CD4-positive, alpha-beta T cell treated with Interleukin-17A for 1 hour (primary cell): Measurements from ENCODE around the gene NUF2.
A peak's percentile ranks its signal among the peaks of the same experiment; 100 is the strongest.
"Not testable (repeated sequence)": the region's sequence is repeated elsewhere in the genome, so short reads cannot be mapped to it uniquely, and the experiment has no call there.

Experiments
- DNase-seq: peaks from one replicate; pipeline ENCODE4 v3.0.0-alpha.2; 2020

Gene NUF2

DNA sequence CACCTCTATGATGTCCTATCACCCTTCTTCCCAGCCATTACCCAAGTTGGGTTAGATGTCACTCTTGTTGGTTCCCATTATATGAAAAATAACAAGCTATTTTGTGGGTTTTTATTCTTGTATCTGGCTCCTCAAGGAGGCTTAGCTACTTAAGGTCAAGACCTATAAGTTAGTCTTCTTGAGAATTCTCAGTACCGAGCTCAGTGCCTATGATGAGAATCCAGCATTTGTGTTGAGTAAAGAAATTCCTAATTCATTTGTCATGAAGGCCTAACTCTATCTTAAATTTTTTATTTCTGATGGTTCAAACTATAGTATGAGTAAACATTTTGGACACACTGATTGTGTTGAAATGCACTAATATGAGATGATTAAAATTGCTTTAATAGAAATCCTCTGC, 15.9 kb downstream of the NUF2 start:
- no peak for DNase-seq

DNA sequence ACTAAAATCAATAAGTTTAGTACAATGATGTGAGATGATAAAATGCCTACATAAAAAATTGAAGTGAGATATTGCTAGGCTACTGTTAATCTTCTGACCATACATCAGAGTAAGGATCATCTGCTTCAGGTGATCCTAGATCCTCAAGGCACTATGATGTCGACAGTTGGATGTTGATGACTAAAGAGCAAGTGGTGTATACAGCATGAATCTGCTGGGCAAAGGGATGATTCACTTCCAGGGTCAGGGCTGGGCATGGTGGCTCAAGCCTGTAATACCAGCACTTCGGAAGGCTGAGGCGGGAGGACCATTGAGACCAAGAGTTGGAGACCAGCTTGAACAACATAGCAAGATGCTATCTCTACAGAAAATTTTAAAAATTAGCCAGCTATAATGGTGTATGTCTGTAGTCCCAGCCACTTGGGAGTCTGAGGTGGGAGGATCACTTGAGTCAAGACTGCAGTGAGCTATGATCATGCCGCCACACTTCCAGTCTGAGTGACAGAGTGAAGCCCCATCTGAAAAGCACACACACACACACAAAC, 24.6 kb downstream of the NUF2 start:
- no peak for DNase-seq

DNA sequence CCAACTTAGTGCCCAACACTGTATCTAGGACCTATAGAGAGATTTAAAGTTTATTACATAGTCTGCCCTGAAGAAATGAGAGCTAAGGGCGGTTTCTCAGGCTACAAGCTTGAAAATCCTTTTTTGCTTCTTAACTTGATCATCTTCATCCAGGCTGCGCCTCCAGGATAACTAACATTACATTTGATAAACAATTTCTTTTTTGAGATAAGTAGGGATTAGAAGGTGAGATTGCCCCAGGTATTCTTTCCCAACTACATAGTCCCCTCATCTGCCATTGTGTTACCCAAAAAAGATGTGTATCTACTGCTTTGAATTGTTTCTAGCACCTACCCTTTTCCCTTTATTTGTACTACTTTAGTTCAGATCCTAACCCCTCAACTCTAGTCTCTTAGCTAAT, 25.4 kb downstream of the NUF2 start:
- no peak for DNase-seq

DNA sequence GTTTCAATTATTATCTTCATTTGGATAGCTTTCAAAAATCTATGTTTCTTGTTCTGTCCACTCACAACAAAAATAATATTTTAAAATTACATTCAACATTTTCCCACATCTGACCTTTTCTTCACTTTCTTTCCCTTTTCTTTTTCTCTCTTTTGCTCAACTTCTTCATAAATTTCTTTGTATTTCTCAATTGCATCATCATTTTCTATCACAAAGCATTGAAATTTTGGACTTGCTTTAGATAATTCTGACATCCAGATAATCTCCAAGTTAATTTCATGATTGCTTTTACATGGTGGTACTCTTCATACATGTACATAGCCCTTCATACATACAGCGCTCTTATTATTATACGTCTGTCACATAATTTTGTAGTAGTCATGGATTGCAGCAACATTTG, 30.2 kb downstream of the NUF2 start:
- no peak for DNase-seq

DNA sequence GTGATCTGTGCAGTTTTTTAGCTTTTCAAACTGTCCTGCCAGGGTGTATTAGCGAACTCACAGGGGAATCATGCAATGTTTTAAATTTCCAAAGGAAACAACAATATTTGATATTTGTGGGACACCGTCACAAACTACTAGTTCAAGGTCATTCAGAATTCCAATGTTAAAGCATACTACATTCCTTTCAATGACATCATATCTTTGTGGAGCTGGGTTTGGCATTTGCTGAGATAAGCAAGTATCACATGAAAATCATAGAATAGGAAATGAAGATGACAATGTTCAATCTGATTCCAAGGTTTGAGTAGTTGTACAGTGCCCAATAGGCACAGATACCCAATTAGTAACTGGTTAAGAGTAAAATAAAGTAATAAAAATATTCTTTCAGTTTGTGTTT, 35.6 kb downstream of the NUF2 start:
- no peak for DNase-seq

DNA sequence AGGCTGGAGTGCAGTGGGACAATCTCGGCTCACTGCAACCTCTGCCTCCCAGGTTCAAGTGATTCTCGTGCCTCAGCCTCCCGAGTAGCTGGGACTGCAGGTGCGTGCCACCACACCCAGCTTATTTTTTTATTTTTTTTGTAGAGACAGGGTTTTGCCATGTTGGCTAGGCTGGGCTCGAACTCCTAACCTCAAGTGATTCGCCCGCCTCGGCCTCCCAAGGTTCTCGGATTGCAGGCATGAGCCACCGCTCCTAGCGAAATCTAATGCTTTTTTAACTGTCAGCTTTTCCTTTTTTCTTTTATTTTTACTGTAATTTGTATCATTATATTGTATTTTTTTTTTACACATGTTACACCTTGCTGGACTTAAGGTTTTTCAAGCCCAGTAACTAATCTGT, 36.4 kb downstream of the NUF2 start:
- not testable (repeated sequence) for DNase-seq

DNA sequence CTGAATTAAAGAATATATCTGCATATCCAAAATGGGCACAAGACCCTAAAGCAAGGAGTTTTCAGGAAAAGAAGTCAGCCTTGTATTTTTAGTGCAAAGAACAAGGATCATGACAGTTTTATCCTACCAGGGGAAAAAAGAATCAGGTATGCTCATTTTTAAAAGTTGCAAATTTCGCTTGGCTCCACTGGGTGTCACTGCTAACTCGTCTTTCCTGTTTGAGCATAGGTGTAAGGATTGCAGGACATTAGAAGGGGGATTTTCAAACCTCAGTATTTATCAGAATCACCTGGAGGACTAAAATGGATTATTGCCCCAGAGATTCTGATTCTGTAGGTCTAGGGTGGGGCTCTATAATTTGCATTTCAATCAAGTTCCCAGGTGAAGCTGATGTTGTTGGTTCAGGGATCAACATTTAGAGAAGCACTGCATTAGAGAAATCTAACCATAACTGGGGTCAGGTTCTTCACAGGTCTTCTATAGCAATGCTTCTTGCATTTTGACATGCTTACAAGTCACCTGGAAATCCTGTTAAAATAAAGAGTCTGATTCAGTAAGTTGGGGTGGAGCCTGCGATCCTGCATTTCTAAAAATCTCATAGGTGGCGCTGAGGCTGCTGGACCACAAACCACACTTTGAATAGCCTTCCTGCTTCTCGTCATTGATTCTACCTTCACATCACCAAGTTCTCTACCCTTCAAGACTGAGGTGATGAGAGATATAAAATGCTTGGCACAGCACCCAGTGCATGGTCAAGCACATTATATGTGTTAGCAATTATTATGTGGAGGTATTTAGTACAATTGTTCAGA, 39.6 kb downstream of the NUF2 start:
- peak; percentile 7 for DNase-seq

DNA sequence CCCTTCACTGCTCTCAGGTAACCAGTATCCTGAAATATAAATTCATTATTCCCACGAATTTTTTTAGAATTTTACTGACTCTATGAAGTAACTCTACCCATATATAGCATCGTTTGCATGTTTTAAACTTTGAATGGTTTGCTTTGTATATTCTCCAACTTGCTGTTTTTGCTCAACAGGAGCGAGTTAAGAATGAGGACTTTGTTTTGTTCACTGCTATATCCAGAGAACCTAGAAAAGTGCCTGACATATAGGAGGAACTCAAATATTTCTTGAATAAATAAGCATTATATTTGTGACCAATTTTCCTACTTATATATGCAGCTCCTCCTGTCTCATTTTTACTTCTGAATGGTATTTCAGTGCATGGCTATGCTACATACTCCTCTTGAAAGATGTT, 43.4 kb downstream of the NUF2 start:
- DNase-seq, result no peak

DNA sequence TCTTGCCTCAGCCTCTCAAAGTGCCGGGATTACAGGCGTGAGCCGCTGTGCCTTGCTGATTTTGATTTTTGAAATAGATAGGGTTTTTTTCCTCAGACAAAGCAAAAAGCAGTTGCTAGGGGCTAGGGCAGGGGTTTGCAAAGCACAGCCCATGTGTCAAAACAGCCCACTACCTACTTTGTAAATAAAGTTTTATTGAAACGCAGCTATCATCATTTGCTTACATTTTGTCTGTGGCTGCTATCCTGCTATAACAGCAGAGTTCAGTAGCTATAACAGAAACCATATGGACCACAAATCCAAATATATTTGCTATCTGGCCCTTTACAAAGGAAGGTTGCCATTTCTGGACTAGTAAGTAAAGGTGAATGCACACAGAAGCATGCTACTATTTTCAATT, 44.8 kb downstream of the NUF2 start:
- no peak for DNase-seq

DNA sequence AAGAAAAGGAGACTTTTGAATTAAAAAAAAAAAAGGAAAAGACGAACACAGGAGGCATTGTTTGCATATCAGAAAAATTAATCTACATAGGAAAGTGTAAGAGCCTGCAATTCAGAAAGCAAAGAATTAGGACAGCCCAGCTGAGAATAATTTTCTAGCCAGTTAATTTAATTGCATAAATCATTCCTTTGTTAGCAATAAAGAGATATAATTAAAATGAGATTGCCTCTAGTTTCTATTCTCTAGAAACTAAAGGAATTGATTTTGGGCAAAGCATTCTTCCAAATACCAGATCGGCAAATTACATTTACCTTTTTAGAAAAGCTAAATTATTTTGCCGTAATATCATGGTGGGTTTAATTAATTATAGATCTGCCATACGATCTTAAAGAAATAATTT, 46.0 kb downstream of the NUF2 start:
- no peak for DNase-seq

DNA sequence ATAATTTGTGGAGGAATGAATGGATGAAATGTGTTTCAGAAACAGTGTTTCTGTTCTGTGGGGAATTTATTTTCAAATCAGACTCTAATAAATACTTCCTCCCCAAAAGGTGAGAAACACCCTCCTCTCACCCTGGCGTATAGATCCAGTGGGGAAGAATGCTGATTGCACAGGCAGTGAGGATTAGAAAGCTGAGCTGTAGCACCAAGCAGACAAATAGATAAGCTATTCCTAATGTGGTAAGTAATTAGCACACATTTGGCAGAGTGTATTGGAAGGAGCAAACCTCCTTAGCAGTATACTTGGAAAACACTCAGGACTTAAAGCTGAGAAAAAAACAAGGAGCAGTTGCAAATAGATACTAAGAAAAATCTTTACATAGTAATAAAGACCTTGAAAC, 50.8 kb downstream of the NUF2 start:
- no peak for DNase-seq

DNA sequence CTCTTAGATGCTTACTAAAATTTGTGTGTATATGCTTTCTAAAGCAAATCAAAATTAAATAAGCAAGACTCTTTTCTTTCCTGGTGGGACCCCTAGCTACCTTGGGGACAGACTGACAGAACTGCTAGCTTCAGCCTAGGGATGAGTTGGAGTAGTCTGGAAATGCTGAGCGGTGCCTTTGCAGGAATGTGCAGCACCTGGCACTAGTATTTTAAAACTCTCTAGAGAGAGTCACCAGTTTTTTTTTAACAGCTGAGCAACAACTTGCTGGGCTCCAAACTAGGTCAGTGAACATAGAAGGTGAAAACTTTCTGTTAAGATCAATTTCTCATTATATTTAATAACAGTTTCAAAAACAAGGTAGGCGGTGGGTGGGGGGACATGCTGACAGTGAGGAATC, 56.8 kb downstream of the NUF2 start:
- DNase-seq, result no peak

DNA sequence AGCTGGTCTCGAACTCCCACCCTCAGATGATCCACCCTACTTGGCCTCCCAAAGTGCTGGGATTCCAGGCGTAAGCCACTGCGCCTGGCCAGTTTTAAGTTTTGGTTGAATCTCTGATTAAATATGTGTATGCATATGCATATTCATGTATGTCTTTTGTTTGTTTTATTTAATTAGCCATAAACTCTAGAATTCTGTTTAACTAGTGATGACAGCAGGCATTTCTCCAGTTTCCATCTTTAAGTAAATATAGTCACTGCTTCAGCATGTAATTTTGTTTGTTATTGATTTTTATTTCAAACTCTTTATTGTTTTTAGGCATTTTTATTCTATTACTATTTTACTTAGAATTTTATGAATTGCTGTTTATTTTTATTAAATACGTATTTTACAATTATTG, 58.0 kb downstream of the NUF2 start:
- no peak for DNase-seq

DNA sequence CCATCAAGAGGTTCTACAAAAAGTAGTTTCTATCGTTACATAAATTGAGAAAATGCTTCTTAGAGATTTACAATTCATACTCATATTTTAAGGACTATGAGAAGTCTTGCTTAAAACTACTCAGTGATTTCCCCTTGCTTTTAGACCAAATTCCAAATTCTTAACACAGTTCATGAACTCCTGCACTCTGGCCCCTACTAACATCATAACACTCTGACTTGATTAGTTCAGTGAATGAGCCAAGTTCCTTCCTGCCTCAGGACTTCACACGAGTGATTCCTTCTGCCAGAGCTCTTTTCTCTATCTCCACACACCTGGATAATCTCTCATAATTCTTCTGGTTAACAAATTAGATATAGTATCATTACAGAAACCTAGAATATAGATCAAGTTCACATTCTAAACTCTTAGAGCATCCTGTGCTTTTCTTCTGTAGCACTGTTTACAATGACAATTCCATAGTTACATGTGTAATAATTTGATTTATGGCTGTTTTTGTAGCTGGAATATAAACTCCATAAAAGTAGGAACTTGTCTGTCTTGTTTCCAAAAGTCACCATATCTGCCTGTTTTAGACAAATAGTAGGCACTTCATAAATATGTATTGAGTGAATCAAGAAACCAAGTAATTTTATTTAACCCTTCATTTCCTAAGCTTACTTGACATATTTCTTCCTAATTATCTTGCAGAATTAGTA, 59.9 kb downstream of the NUF2 start:
- no peak for DNase-seq

DNA sequence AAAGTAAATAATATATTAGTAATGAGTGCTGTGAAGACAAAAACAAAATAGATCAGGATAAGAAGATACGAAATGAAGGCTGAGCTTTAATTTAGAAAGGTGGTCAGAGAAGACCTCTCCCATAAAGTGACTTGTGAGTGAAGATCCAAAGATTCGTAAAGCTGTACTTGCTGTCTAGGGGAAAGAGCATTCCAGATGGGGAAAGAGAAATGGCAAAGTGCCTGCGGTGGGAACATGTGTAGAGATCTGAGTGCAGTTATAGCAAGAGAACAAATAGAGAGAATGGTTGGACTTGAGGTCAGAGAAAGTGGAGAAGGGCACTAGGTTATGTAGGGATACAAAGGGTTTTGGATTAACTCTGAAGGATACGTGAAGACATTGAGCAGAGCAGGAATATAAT, 60.6 kb downstream of the NUF2 start:
- DNase-seq, result no peak

DNA sequence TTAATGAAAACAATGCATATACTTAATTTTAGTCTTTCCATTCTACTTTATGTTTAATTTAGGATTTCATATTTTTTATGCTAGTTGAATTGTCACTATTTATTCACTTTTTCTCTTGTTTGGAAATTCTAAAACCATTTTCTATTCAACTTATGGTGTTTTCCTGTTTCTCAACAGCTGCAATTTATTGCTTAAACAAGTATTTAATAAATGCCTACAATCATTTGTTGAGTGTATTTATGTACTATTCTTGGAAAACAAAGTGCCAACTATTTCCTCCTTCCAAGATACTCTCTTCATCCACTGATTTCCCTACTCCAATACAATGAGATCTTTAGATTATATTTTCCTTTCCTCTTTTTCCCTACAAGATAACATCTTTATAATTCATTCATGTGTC, 65.4 kb downstream of the NUF2 start:
- no peak for DNase-seq

DNA sequence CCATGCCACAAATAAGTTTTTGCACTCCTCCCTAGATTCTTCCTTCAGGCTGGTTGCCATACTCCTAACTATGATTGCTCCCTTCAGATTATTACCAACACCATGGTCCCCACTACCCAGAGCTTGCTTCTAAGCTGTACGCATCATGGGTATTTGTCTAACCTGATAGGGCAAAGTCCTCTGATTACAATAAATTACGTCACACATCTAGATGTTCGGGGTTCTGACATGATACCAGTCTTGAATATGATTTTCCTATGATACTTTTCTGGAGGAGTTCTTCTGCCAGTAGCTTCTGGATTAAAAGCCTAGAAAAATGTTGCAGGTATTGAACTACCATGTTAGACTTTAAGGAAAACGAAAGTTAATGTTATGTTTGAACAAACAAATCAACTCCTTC, 67.2 kb downstream of the NUF2 start:
- no peak for DNase-seq

DNA sequence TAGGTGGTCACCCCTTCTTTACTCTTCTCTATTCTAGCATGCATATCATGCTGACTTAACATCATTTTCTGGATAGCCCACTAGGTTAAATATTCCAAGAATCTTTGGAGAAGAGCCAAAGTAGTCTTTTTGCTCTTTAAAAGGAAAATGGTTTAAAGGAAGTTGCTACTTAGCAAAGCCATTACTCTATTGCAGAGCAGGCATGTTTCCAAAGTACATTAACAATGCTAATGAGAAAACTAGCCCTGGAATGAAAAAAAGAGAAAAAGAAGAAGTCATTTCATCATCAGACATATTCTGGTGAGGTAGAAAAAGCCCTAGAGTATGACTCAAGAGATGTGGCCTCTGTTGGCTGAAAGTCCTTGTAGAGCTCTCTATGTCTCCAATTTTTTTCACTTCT, 74.0 kb downstream of the NUF2 start:
- no peak for DNase-seq

DNA sequence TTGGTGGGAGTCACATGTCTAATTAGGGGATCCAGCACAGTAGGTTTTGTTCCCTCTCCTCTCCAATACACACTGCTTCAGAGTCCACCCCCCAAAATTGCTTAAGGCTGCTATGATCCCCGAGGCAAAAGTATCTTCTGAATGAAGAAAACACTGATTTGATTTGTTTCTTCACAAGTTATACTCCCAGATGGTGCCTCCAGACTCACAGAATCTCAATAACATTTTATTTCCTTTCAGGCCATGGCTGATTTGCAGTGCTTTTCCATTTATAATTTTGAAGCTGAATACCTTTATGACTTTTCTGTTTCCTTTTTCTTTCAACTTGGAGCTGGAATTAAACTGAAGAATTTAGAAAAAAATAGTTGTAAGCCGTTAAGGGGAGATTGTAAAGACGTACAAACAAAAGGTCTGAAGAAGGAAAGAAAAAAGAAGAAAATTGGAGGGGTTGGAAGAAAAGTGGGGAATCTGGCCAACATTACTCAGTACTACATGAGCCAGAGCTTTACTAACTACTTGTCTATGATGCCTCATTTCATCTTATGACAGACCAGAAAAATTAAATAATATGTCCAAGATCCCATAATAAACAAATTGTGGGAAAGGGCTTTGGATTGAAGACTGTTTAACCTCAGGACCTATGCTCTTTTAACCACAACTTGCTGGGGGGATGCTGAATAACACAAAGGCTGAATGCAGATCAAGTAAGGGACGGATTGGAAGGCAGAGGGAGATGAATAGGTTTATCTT, 75.9 kb downstream of the NUF2 start:
- DNase-seq, result no peak

DNA sequence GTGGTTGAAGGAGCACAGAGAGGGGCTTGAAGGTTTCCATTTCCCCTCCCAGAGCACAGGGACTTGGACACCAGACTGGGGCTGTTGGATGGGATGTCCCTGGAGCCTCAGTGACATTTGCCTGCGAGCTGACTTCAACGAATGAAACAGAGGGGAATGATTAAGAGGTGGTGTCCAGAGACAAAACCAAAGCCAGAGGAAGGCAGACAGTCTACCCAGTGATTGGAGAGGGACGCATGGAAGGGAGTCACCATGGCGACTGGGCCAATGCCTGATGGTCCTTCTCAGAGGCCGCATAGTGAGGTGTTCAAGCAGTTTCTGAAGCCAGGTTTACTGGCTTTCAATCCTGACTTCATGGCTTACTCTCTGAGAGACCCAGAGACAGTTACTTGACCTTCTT, 77.2 kb downstream of the NUF2 start:
- DNase-seq, result no peak

DNA sequence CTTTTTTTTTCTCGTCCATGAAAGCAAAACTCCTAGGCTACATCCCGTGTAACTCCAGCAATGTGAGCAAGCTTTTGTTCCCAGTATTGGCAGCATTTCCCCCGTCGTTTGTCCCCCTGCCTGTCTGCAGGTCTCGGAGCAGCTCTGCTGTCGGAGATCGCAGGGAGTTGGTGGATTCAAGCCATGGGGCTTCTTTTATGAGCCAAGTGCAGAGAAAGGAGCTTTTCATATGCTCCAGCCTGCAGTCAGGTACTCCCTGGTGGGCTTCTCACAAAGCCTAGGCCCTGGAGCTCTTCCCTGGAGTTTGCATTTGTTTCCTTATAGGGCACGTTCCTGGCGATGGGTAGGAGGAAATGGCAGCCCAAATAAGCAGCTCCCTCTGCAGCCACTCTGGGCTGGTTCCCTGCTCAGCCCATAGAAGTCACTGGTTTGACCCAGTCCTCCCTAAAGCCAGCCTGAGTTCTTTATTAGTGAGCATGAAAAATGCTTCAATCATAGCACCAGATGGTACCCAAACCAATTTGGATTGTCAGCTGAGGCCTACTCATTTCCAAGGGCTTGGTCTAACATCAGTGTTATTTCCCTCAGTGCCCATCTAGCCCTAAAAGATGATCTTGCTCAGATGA, 78.3 kb downstream of the NUF2 start:
- DNase-seq, result no peak

DNA sequence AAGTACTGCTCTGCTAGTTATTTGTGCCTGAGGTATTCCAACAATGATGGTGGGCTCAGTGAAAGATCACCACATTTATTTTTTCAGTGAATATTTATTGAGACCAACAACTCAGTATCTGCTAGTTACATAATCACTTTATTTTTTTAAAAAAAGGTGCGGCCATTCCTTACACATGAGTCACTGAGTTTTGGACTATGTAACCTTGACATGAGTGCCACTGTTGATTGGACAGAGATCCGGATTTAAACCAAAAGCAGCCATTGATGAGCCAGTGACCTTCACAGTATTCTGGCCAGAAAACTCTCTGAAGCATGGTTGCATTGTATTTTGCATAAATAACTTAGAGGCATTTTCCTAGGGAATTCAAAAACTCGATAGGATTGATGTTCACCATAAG, 79.5 kb downstream of the NUF2 start:
- no peak for DNase-seq
